HCT116 (cell line): Measurements from ENCODE around the gene FCRL5. TPM values are rescaled to one million over a fixed set of nuclear protein-coding genes. Genes with fewer than 3 reads are reported as not detected.

Experiments
- ATAC-seq: fragments of 200-7000 bp; cut with Tn5 transposase; 2 replicates; pipeline ENCODE4 v1.9.1; 2020; ENCODE audit warnings: mild to moderate bottlenecking, moderate library complexity
- BruUV-seq: library from RNA; stranded (reverse); fragments of 400-500 nt; replicated peaks from 2 replicates; lab custom pipeline; 2021; lab: Mats Ljungman, UMichigan
- CTCF ChIA-PET: fragments of 300-600 bp; sonication (Branson Sonifier 250); formaldehyde crosslinking; loops from one replicate; lab custom pipeline; 2021; ENCODE audit warnings: antibody characterized with exemption; lab: Charles Lee
- POLR2A ChIA-PET: fragments of 300-600, 350-600 bp; sonication (Branson Sonifier 250); formaldehyde crosslinking; loops from one replicate; lab custom pipeline; 2021; ENCODE audit warnings: antibody characterized with exemption; lab: Charles Lee
- RAD21 ChIA-PET, 2 experiments: fragments of 300-600 bp; sonication (Branson Sonifier 250); formaldehyde crosslinking; loops; one replicate each; lab custom pipeline; 2023; ENCODE audit warnings: low total read pairs in 2 of 2; ENCODE audit not compliant: uncharacterized antibody in 2 of 2, unreplicated experiment in 2 of 2, low non-redundant PET in 1 of 2; lab: Charles Lee
- DNase-seq: peaks from one replicate; pipeline ENCODE4 v3.0.0-alpha.2; 2010; ENCODE audit warnings: low read depth, low spot score
- H2AFZ ChIP-seq: fragments of 200-600 bp; shearing (Covaris generic), sonication (generic); 2 replicates; pipeline ENCODE4 v1.6.1; 2017; ENCODE audit warnings: low read depth, mixed run types, mixed read lengths, antibody characterized with exemption, low read length; ENCODE audit not compliant: poor library complexity, severe bottlenecking
- H3K27ac ChIP-seq: 2 replicates; pipeline ENCODE4 v1.5.1; 2012; ENCODE audit warnings: low read depth, low read length
- H3K27me3 ChIP-seq: fragments of 200-600 bp; sonication (generic); 2 replicates; pipeline ENCODE4 v1.6.1; 2016; ENCODE audit warnings: mixed run types, low read length, mixed read lengths; ENCODE audit not compliant: insufficient read depth
- H3K36me3 ChIP-seq, 2 experiments: fragments of 200-500 bp in 1 of 2; fragments of 200-600 bp in 1 of 2; sonication (Bioruptor generic) in 1 of 2; sonication (generic) in 1 of 2; 2 replicates each; pipeline versions ENCODE4 v1.5.1 to v1.6.1; 2014 to 2016; ENCODE audit warnings: low read length in 2 of 2, inconsistent platforms in 1 of 2, mixed read lengths in 1 of 2, mixed run types in 1 of 2; ENCODE audit not compliant: insufficient read depth in 2 of 2, control insufficient read depth in 1 of 2
- H3K4me1 ChIP-seq, 2 experiments: fragments of 200-600 bp in 1 of 2; sonication (generic) in 1 of 2; 2 replicates each; pipeline versions ENCODE4 v1.5.1 to v1.6.1; 2012 to 2017; ENCODE audit warnings: low read length in 2 of 2, inconsistent platforms in 1 of 2, mild to moderate bottlenecking in 1 of 2, mixed read lengths in 1 of 2, mixed run types in 1 of 2, moderate library complexity in 1 of 2; ENCODE audit not compliant: insufficient read depth in 2 of 2, control insufficient read depth in 1 of 2
- H3K4me2 ChIP-seq: fragments of 200-600 bp; sonication (generic); 2 replicates; pipeline ENCODE4 v1.6.1; 2017; ENCODE audit warnings: mixed run types, low read length, mixed read lengths
- H3K4me3 ChIP-seq, 2 experiments: fragments of 200-600 bp in 1 of 2; sonication (generic) in 1 of 2; replicated peaks in 1 of 2; 2 replicates each; pipeline ENCODE4 v1.5.1; 2011 to 2016; ENCODE audit warnings: low read length in 2 of 2, control low read depth in 1 of 2, low read depth in 1 of 2, mild to moderate bottlenecking in 1 of 2, mixed read lengths in 1 of 2, mixed run types in 1 of 2
- H3K79me2 ChIP-seq: fragments of 200-600 bp; sonication (generic); 2 replicates; pipeline ENCODE4 v1.6.1; 2017; ENCODE audit warnings: mild to moderate bottlenecking, mixed run types, low read length, moderate library complexity, mixed read lengths; ENCODE audit not compliant: insufficient read depth
- H3K9ac ChIP-seq: fragments of 200-600 bp; sonication (generic); 2 replicates; pipeline ENCODE4 v1.6.1; 2016; ENCODE audit warnings: low read length, mixed read lengths
- H3K9me2 ChIP-seq: fragments of 200-600 bp; sonication (generic), shearing (Covaris generic); 2 replicates; pipeline ENCODE4 v1.6.1; 2017; ENCODE audit warnings: mixed run types, mild to moderate bottlenecking, moderate library complexity; ENCODE audit not compliant: insufficient read depth
- H3K9me3 ChIP-seq, 2 experiments: fragments of 200-500 bp in 1 of 2; fragments of 200-600 bp in 1 of 2; sonication (Bioruptor generic) in 1 of 2; sonication (generic) in 1 of 2; 2 replicates each; pipeline ENCODE4 v1.6.1; 2014 to 2017; ENCODE audit warnings: low read length in 2 of 2, mixed read lengths in 2 of 2, inconsistent platforms in 1 of 2, low read depth in 1 of 2, mild to moderate bottlenecking in 1 of 2, mixed run types in 1 of 2, moderate library complexity in 1 of 2; ENCODE audit not compliant: control insufficient read depth in 1 of 2, insufficient read depth in 1 of 2
- H4K20me1 ChIP-seq: fragments of 200-600 bp; sonication (generic), shearing (Covaris generic); 2 replicates; pipeline ENCODE4 v1.6.1; 2017; ENCODE audit warnings: mixed run types, mild to moderate bottlenecking, moderate library complexity; ENCODE audit not compliant: insufficient read depth
- ATF3 ChIP-seq: IDR thresholded peaks from 2 replicates; pipeline ENCODE4 v1.6.1; 2012
- CBX3 ChIP-seq: IDR thresholded peaks from 2 replicates; pipeline ENCODE4 v1.6.1; 2012; ENCODE audit warnings: low read depth
- CEBPB ChIP-seq: IDR thresholded peaks from 2 replicates; pipeline ENCODE4 v1.6.1; 2012; ENCODE audit warnings: low read depth
- ELF1 ChIP-seq: IDR thresholded peaks from 2 replicates; pipeline ENCODE4 v1.6.1; 2012; ENCODE audit warnings: low read depth, borderline replicate concordance
- FOSL1 ChIP-seq: IDR thresholded peaks from 2 replicates; pipeline ENCODE4 v1.6.1; 2012; ENCODE audit warnings: low read depth
- RAD21 ChIP-seq: IDR thresholded peaks from 2 replicates; pipeline ENCODE4 v1.6.1; 2012; ENCODE audit warnings: low read depth, mild to moderate bottlenecking
- ZBTB33 ChIP-seq: IDR thresholded peaks from 2 replicates; pipeline ENCODE4 v1.6.1; 2011; ENCODE audit warnings: mild to moderate bottlenecking, low read length, moderate library complexity; ENCODE audit not compliant: insufficient replicate concordance; ENCODE audit errors: extremely low read depth
- ZFX ChIP-seq: fragments of 450-650 bp; IDR thresholded peaks from 2 replicates; pipeline ENCODE4 v1.6.1; 2017
- intact Hi-C: fragments of 100-400 bp; cut with micrococcal nuclease; formaldehyde crosslinking; loops from 2 replicates; pipeline ENCODE4 v1.10.0; 2022
- total RNA-seq: library from RNA; stranded (reverse); gene quantifications from one replicate; pipeline ENCODE4 v1.2.1, GENCODE V29; 2021; ENCODE audit not compliant: unreplicated experiment
- TF ChIP-seq, protein P1 (sequence below): IDR thresholded peaks from 2 replicates; pipeline ENCODE4 v1.6.1; 2012; ENCODE audit warnings: low read depth
- TF ChIP-seq, protein P2 (sequence below): IDR thresholded peaks from 2 replicates; pipeline ENCODE4 v1.6.1; 2012

FCRL5 gene
- total RNA-seq, 1 experiment from 2014 or later: not detected

GRCh38 chr1:157478030-157478429, 74.3 kb downstream of the FCRL5 start (continued):
- TF ChIP-seq, protein P1, sequence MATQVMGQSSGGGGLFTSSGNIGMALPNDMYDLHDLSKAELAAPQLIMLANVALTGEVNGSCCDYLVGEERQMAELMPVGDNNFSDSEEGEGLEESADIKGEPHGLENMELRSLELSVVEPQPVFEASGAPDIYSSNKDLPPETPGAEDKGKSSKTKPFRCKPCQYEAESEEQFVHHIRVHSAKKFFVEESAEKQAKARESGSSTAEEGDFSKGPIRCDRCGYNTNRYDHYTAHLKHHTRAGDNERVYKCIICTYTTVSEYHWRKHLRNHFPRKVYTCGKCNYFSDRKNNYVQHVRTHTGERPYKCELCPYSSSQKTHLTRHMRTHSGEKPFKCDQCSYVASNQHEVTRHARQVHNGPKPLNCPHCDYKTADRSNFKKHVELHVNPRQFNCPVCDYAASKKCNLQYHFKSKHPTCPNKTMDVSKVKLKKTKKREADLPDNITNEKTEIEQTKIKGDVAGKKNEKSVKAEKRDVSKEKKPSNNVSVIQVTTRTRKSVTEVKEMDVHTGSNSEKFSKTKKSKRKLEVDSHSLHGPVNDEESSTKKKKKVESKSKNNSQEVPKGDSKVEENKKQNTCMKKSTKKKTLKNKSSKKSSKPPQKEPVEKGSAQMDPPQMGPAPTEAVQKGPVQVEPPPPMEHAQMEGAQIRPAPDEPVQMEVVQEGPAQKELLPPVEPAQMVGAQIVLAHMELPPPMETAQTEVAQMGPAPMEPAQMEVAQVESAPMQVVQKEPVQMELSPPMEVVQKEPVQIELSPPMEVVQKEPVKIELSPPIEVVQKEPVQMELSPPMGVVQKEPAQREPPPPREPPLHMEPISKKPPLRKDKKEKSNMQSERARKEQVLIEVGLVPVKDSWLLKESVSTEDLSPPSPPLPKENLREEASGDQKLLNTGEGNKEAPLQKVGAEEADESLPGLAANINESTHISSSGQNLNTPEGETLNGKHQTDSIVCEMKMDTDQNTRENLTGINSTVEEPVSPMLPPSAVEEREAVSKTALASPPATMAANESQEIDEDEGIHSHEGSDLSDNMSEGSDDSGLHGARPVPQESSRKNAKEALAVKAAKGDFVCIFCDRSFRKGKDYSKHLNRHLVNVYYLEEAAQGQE: no peak

- no peak overlapping the region for H2AFZ ChIP-seq
- BruUV-seq: no TSS peak
- RAD21 ChIA-PET: no interaction called here
- CTCF ChIA-PET: interaction anchor here (1.0 kb wide), 1 partner anchor 15 kb away, joined by 3 read pairs; no protein-coding TSS in a partner anchor
- H3K27me3 ChIP-seq: peaks cover 8% of the 10 kb centered on the region
- no peak overlapping the region for H3K9ac ChIP-seq
- no peaks in the 10 kb centered on the region for H3K79me2 ChIP-seq
- no peaks in the 10 kb centered on the region; the same call in 1 of the 2 replicates for H4K20me1 ChIP-seq
- H3K9me3 ChIP-seq: no peaks in the 10 kb centered on the region
- H3K9me2 ChIP-seq: no peaks in the 10 kb centered on the region
- H3K27ac ChIP-seq: no peak overlapping the region
- DNase-seq: no peak
- H3K4me3 ChIP-seq: no peak overlapping the region
- POLR2A ChIA-PET: no interaction called here
- no peaks in the 10 kb centered on the region for H3K36me3 ChIP-seq
- intact Hi-C loops: no loop called here
- TF ChIP-seq RAD21 (no peak), ZFX (no peak), FOSL1 (no peak), CBX3 (no peak), ATF3 (no peak), ZBTB33 (no peak), CEBPB (no peak), ELF1 (no peak)
- TF ChIP-seq, protein P2, sequence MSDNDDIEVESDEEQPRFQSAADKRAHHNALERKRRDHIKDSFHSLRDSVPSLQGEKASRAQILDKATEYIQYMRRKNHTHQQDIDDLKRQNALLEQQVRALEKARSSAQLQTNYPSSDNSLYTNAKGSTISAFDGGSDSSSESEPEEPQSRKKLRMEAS: no peak
- H3K4me2 ChIP-seq: no peak overlapping the region
- no peak for ATAC-seq
- H3K4me1 ChIP-seq: no peaks in the 10 kb centered on the region
These were observed 74.9 kb downstream of the FCRL5 start for GRCh38 chr1:157477419-157477818.
